Measurements from ENCODE around the gene OXER1.
"Not testable (repeated sequence)": the region's sequence is repeated elsewhere in the genome, so short reads cannot be mapped to it uniquely, and the experiment has no call there.

OXER1 gene

GRCh38 chr2:42744545-42745082, 19.3 kb downstream of the OXER1 start:
- Histone ChIP-seq H3K36me3 (ENCODE audit: insufficient read depth, low read length) (peaks cover 5% of the 10 kb centered on the region), H3K4me3 (ENCODE audit: low read length) (no peak overlapping the region), H3K27me3 (ENCODE audit: insufficient read depth, low read length) (no peaks in the 10 kb centered on the region), H3K9me3 (ENCODE audit: low read length) (no peaks in the 10 kb centered on the region), H2AFZ (ENCODE audit: low read depth, low read length) (no peak overlapping the region), H3K4me1 (ENCODE audit: insufficient read depth, low read length) (no peaks in the 10 kb centered on the region)

- Histone ChIP-seq H3K36me3 (ENCODE audit: insufficient read depth, low read length) (peaks cover 3% of the 10 kb centered on the region), H3K4me1 (ENCODE audit: insufficient read depth, low read length) (no peaks in the 10 kb centered on the region), H2AFZ (ENCODE audit: low read depth, low read length) (no peak overlapping the region), H3K27me3 (ENCODE audit: insufficient read depth, low read length) (no peaks in the 10 kb centered on the region), H3K4me3 (ENCODE audit: low read length) (no peak overlapping the region), H3K9me3 (ENCODE audit: low read length) (no peaks in the 10 kb centered on the region)
Measured at GRCh38 chr2:42743659-42743990, 20.3 kb downstream of the OXER1 start.

GRCh38 chr2:42742740-42743658, 20.9 kb downstream of the OXER1 start:
- Histone ChIP-seq H2AFZ (ENCODE audit: low read depth, low read length) (no peak overlapping the region), H3K9me3 (ENCODE audit: low read length) (no peaks in the 10 kb centered on the region), H3K27me3 (ENCODE audit: insufficient read depth, low read length) (no peaks in the 10 kb centered on the region), H3K36me3 (ENCODE audit: insufficient read depth, low read length) (peaks cover 3% of the 10 kb centered on the region), H3K4me3 (ENCODE audit: low read length) (no peak overlapping the region), H3K4me1 (ENCODE audit: insufficient read depth, low read length) (no peaks in the 10 kb centered on the region)

GRCh38 chr2:42741140-42741539, 22.8 kb downstream of the OXER1 start:
- no peak overlapping the region for H3K4me3 ChIP-seq (ENCODE audit: low read length)
- H3K36me3 ChIP-seq (ENCODE audit: insufficient read depth, low read length): no peaks in the 10 kb centered on the region
- H3K4me1 ChIP-seq (ENCODE audit: insufficient read depth, low read length): no peaks in the 10 kb centered on the region
- peaks cover 2% of the 10 kb centered on the region for H3K9me3 ChIP-seq (ENCODE audit: low read length)
- H3K27me3 ChIP-seq (ENCODE audit: insufficient read depth, low read length): no peaks in the 10 kb centered on the region
- H2AFZ ChIP-seq (ENCODE audit: low read depth, low read length): no peak overlapping the region

GRCh38 chr2:42736598-42737322, 27.2 kb downstream of the OXER1 start:
- H3K27me3 ChIP-seq (ENCODE audit: insufficient read depth, low read length): no peaks in the 10 kb centered on the region

GRCh38 chr2:42733852-42734251, 30.1 kb downstream of the OXER1 start:
- Histone ChIP-seq H3K9me3 (ENCODE audit: low read length) (peaks cover 5% of the 10 kb centered on the region), H2AFZ (ENCODE audit: low read depth, low read length) (no peak overlapping the region), H3K36me3 (ENCODE audit: insufficient read depth, low read length) (no peaks in the 10 kb centered on the region), H3K4me3 (ENCODE audit: low read length) (no peak overlapping the region), H3K27me3 (ENCODE audit: insufficient read depth, low read length) (no peaks in the 10 kb centered on the region), H3K4me1 (ENCODE audit: insufficient read depth, low read length) (no peaks in the 10 kb centered on the region)

More at GRCh38 chr2:42736598-42737322, 27.2 kb downstream of the OXER1 start:
- H3K36me3 ChIP-seq (ENCODE audit: insufficient read depth, low read length): no peaks in the 10 kb centered on the region
- no peaks in the 10 kb centered on the region for H3K4me1 ChIP-seq (ENCODE audit: insufficient read depth, low read length)
- no peak overlapping the region for H2AFZ ChIP-seq (ENCODE audit: low read depth, low read length)
- H3K9me3 ChIP-seq (ENCODE audit: low read length): peaks cover 5% of the 10 kb centered on the region
- no peak overlapping the region for H3K4me3 ChIP-seq (ENCODE audit: low read length)

- not testable (repeated sequence) for H2AFZ ChIP-seq (ENCODE audit: low read depth, low read length); H3K36me3 ChIP-seq (ENCODE audit: insufficient read depth, low read length); H3K4me1 ChIP-seq (ENCODE audit: insufficient read depth, low read length); H3K9me3 ChIP-seq (ENCODE audit: low read length); H3K27me3 ChIP-seq (ENCODE audit: insufficient read depth, low read length); H3K4me3 ChIP-seq (ENCODE audit: low read length)
Measured at GRCh38 chr2:42731316-42731715, 32.6 kb downstream of the OXER1 start.

GRCh38 chr2:42726680-42727079, 37.3 kb downstream of the OXER1 start:
- no peak overlapping the region for H2AFZ ChIP-seq (ENCODE audit: low read depth, low read length)
- H3K36me3 ChIP-seq (ENCODE audit: insufficient read depth, low read length): peaks cover 6% of the 10 kb centered on the region
- peaks cover 14% of the 10 kb centered on the region for H3K4me1 ChIP-seq (ENCODE audit: insufficient read depth, low read length)
- H3K27me3 ChIP-seq (ENCODE audit: insufficient read depth, low read length): no peaks in the 10 kb centered on the region
- no peaks in the 10 kb centered on the region for H3K9me3 ChIP-seq (ENCODE audit: low read length)
- H3K4me3 ChIP-seq (ENCODE audit: low read length): no peak overlapping the region

GRCh38 chr2:42725657-42726056, 38.3 kb downstream of the OXER1 start:
- Histone ChIP-seq H3K27me3 (ENCODE audit: insufficient read depth, low read length) (no peaks in the 10 kb centered on the region), H3K9me3 (ENCODE audit: low read length) (no peaks in the 10 kb centered on the region), H2AFZ (ENCODE audit: low read depth, low read length) (no peak overlapping the region), H3K36me3 (ENCODE audit: insufficient read depth, low read length) (peaks cover 6% of the 10 kb centered on the region), H3K4me3 (ENCODE audit: low read length) (no peak overlapping the region), H3K4me1 (ENCODE audit: insufficient read depth, low read length) (peaks cover 14% of the 10 kb centered on the region)

- Histone ChIP-seq H2AFZ (ENCODE audit: low read depth, low read length) (no peak overlapping the region), H3K36me3 (ENCODE audit: insufficient read depth, low read length) (peaks cover 6% of the 10 kb centered on the region), H3K9me3 (ENCODE audit: low read length) (no peaks in the 10 kb centered on the region), H3K27me3 (ENCODE audit: insufficient read depth, low read length) (no peaks in the 10 kb centered on the region), H3K4me3 (ENCODE audit: low read length) (no peak overlapping the region), H3K4me1 (ENCODE audit: insufficient read depth, low read length) (peaks cover 14% of the 10 kb centered on the region)
Measured at GRCh38 chr2:42724886-42725285, 39.0 kb downstream of the OXER1 start.

GRCh38 chr2:42723465-42723864, 40.5 kb downstream of the OXER1 start:
- peaks cover 6% of the 10 kb centered on the region for H3K36me3 ChIP-seq (ENCODE audit: insufficient read depth, low read length)
- no peaks in the 10 kb centered on the region for H3K9me3 ChIP-seq (ENCODE audit: low read length)
- peaks cover 14% of the 10 kb centered on the region for H3K4me1 ChIP-seq (ENCODE audit: insufficient read depth, low read length)
- H2AFZ ChIP-seq (ENCODE audit: low read depth, low read length): no peak overlapping the region
- H3K4me3 ChIP-seq (ENCODE audit: low read length): no peak overlapping the region
- H3K27me3 ChIP-seq (ENCODE audit: insufficient read depth, low read length): no peaks in the 10 kb centered on the region

- no peak overlapping the region for H3K4me3 ChIP-seq (ENCODE audit: low read length)
- peaks cover 14% of the 10 kb centered on the region for H3K4me1 ChIP-seq (ENCODE audit: insufficient read depth, low read length)
- no peaks in the 10 kb centered on the region for H3K9me3 ChIP-seq (ENCODE audit: low read length)
- H2AFZ ChIP-seq (ENCODE audit: low read depth, low read length): no peak overlapping the region
- no peaks in the 10 kb centered on the region for H3K27me3 ChIP-seq (ENCODE audit: insufficient read depth, low read length)
- H3K36me3 ChIP-seq (ENCODE audit: insufficient read depth, low read length): peaks cover 6% of the 10 kb centered on the region
Measured at GRCh38 chr2:42722320-42723190, 41.4 kb downstream of the OXER1 start.

Data from neuron (in vitro differentiated cells).